HepG2 (cell line): Measurements from ENCODE around the gene ONECUT2. TPM values are rescaled to one million over a fixed set of nuclear protein-coding genes. Genes with fewer than 3 reads are reported as not detected.

Experiments used
- ARID4A ChIP-seq: sonication (generic); formaldehyde crosslinking; IDR thresholded peaks from 2 replicates; pipeline ENCODE4 v1.5.0; 2020; ENCODE audit warnings: mild to moderate bottlenecking, missing genetic modification reagents, borderline replicate concordance
- HOXA7 ChIP-seq: sonication (generic); formaldehyde crosslinking; IDR thresholded peaks from 2 replicates; pipeline ENCODE4 v1.8.1; 2022; ENCODE audit warnings: mild to moderate bottlenecking, missing genetic modification reagents, moderate library complexity
- ISL2 ChIP-seq: sonication (generic); formaldehyde crosslinking; IDR thresholded peaks from 2 replicates; pipeline ENCODE4 v1.5.0; 2020; ENCODE audit warnings: missing genetic modification reagents
- RBFOX2 ChIP-seq: fragments of 200-400 bp; formaldehyde crosslinking; IDR thresholded peaks from 2 replicates; pipeline ENCODE4 v1.6.1; 2017; ENCODE audit warnings: low read depth, mild to moderate bottlenecking, low read length
- SALL1 ChIP-seq: sonication (generic); formaldehyde crosslinking; IDR thresholded peaks from 2 replicates; pipeline ENCODE4 v1.8.0; 2022; ENCODE audit warnings: mild to moderate bottlenecking, missing genetic modification reagents
- SNAPC4 ChIP-seq: sonication (generic); formaldehyde crosslinking; IDR thresholded peaks from 2 replicates; pipeline ENCODE4 v1.4.0; 2020; ENCODE audit warnings: mild to moderate bottlenecking, missing genetic modification reagents
- YEATS2 ChIP-seq: sonication (generic); formaldehyde crosslinking; IDR thresholded peaks from 2 replicates; pipeline ENCODE4 v1.4.0; 2020; ENCODE audit warnings: missing genetic modification reagents, borderline replicate concordance
- ZNF142 ChIP-seq: sonication (generic); formaldehyde crosslinking; IDR thresholded peaks from 2 replicates; pipeline ENCODE4 v1.4.0; 2020; ENCODE audit warnings: missing genetic modification reagents
- ZNF350 ChIP-seq: sonication (generic); formaldehyde crosslinking; IDR thresholded peaks from 2 replicates; pipeline ENCODE4 v1.4.0; 2020; ENCODE audit warnings: mild to moderate bottlenecking, low read depth, missing genetic modification reagents, borderline replicate concordance
- polyA plus RNA-seq, 8 experiments: library from polyadenylated mRNA; depleted of rRNA in 3 of 8; stranded (reverse) in 7 of 8; unstranded in 1 of 8; fragments of >200 nt; fragmentation: Illumina TruSeq in 4 of 8; extraction: Trizol in 4 of 8; gene quantifications; 2 replicates each; pipeline versions ENCODE4 v1.2.1 to v1.2.3, GENCODE V29; 2011 to 2016; ENCODE audit warnings: low read depth in 4 of 8, missing spikeins in 1 of 8, mixed read lengths in 1 of 8; ENCODE audit not compliant: insufficient read depth in 1 of 8
- total RNA-seq, 5 experiments: library from RNA; depleted of rRNA; stranded (reverse); fragments of >200 nt; fragmentation: Illumina TruSeq; extraction: Trizol; gene quantifications; 2 replicates each; pipeline ENCODE4 v1.2.3, GENCODE V29; 2016; ENCODE audit warnings: low read depth in 1 of 5

The ONECUT2 gene
- total and polyA plus RNA-seq, 2 of the 13 experiments (the other 11 are each of a cell fraction or from before 2014, with no cell fraction given), result 3.0 to 3.2 TPM

GRCh38 chr18:57434536-57435494, at the start of gene ONECUT2 (continued):
- TF ChIP-seq ARID4A (CRISPR knock-in tag), result peak; percentile 70
- peak; percentile 46; the same call in 1 of the 2 replicates for TF ChIP-seq ISL2 (CRISPR knock-in tag)
- 0 out of 2 replicates have a peak, but pooled peaks have one; percentile 4 for TF ChIP-seq ZNF350 (CRISPR knock-in tag)
- TF ChIP-seq RBFOX2, result peak; percentile 49
- no peak for TF ChIP-seq HOXA7 (CRISPR knock-in tag)
- 0 out of 2 replicates have a peak, but pooled peaks have one; percentile 4 for TF ChIP-seq ZNF142 (CRISPR knock-in tag)
- 0 out of 2 replicates have a peak, but pooled peaks have one; percentile 64 for TF ChIP-seq SNAPC4 (CRISPR knock-in tag)
- TF ChIP-seq YEATS2 (CRISPR knock-in tag), result peak; percentile 45; the same call in 1 of the 2 replicates
- TF ChIP-seq SALL1, result peak; percentile 51; the same call in 1 of the 2 replicates
